Activated CD8-positive, alpha-beta memory T cell treated with anti-CD3 and anti-CD28 coated beads for 36 hours (primary cell): ENCODE results near the gene BUB1B. TPM values are rescaled to one million over a fixed set of nuclear protein-coding genes. Genes with fewer than 3 reads are reported as not detected.
"Not testable (repeated sequence)": the region's sequence is repeated elsewhere in the genome, so short reads cannot be mapped to it uniquely, and the experiment has no call there.

Experiments used
- CTCF ChIA-PET: fragments of 350-600 bp; sonication (Branson Sonifier 250); formaldehyde crosslinking; loops from one replicate; lab custom pipeline; 2021; ENCODE audit warnings: antibody characterized with exemption; lab: Charles Lee
- POLR2A ChIA-PET: fragments of 350-600 bp; sonication (Branson Sonifier 250); formaldehyde crosslinking; loops from one replicate; lab custom pipeline; 2021; ENCODE audit warnings: antibody characterized with exemption; lab: Charles Lee
- total RNA-seq, 2 experiments: library from RNA; stranded (reverse); gene quantifications; one replicate each; pipeline ENCODE4 v1.2.3, GENCODE V29; 2021

BUB1B gene
- total RNA-seq, 2 experiments from 2014 or later = 57.1 to 65.4 TPM

- ChIA-PET POLR2A (no interaction called here), CTCF (interaction anchor here (0.7 to 1.3 kb wide), 4 partner anchors 11 to 165 kb away, joined by 3 read pairs; no protein-coding TSS in a partner anchor)
These were observed 3.0 kb downstream of the BUB1B start for GRCh38 chr15:40163657-40164416.

GRCh38 chr15:40167374-40167773 is 6.5 kb downstream of the BUB1B start:
- CTCF ChIA-PET, POLR2A ChIA-PET: not testable (repeated sequence)

- ChIA-PET CTCF (interaction anchor here (1.4 kb wide), 1 partner anchor 12 kb away, joined by 3 read pairs; no protein-coding TSS in a partner anchor), POLR2A (no interaction called here)
These were observed 14.3 kb downstream of the BUB1B start for GRCh38 chr15:40175160-40175559.

DNA sequence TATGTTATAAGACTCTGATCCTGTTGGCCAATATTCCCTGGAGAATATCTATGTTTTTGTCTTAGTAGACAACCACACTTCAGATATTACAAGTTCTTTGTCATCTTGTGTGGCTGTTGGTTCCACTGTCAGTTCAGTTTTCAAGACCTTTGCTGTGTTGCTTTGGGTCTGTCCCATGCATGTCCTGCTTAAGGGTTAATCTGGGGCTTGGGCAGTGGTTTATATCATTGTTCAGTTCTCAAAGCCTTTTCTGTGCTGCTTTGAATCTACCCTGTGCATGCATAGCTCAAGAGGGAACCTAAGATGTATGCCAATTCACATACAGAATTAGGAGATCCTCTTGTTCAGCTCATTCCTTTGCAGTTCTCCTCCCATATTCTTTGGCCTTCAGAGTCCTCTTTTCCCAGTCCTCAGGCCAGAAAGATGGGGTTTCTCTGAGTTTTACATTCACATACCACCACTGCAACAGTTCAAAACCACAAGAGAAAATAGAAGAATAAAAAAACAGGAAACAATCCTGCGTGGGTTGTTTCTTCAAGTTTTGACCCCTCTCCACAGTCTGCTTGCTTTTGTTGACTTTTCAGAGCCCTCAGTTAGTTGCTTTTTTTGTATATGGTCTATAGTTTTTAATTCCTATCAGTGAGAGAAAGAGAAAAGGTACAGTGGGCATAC is 21.6 kb downstream of the BUB1B start:
- POLR2A ChIA-PET = no interaction called here

DNA sequence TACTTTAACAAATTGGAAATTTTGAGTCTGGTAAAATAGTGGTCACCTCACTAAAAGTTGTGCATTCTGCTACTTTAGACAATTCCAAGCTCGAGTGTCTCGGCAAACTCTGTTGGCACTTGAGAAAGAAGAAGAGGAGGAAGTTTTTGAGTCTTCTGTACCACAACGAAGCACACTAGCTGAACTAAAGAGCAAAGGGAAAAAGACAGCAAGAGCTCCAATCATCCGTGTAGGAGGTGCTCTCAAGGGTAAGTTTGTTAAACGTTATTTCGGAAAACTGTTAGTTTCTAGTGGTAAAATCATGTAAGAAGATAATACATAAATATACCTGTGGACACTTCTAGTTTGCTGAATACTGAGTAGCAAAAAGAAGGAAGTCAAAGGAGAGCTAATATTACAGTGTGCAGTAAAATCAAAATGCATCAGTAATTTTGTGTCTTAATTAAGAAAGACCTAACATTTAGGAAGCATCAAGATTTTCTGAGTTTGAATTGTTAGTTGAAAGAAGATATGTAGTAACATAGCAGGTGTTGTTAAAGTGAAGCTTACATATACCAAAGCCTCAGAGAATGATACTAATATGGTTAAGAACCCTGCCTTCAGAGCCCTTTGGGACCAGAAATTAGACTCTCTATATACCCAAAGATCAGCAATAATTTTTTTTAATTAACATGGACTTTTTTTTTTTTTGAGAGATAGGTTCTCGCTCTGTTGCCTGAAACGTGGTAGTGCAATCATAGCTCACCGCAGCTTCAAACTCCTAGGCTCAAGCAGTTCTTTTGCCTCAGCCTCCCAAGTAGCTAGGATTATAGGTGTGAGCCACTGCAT is 23.0 kb downstream of the BUB1B start:
- ChIA-PET CTCF (no interaction called here), POLR2A (interaction anchor here (0.7 kb wide), 2 partner anchors 8 to 257 kb away, joined by 4 to 5 read pairs; partner anchors contain the start of gene BAHD1)

More for the DNA sequence above, 21.6 kb downstream of the BUB1B start:
- CTCF ChIA-PET = interaction anchor here (1.2 to 1.7 kb wide), 2 partner anchors 92 to 97 kb away, joined by 3 to 4 read pairs; no protein-coding TSS in a partner anchor

DNA sequence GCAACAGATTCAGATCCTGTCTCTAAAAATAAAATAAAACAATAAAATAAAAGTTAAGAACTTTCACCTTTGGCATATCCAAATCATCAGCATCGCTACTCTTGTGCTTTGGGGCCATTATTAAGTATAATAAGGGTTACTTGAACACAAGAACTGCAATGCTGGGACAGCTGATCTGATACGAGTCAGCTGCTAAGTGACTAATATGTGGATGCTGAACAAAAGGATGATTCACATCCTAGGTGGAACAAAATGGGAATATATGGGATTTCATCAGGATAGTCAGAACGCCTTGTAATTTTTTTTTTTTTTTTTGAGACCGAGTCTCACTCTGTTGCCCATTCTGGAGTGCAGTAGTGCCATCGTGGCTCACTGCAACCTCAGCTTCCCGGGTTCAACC is 29.7 kb downstream of the BUB1B start:
- CTCF ChIA-PET = interaction anchor here (0.6 to 0.7 kb wide), 2 partner anchors 24 to 255 kb away, joined by 3 to 4 read pairs; no protein-coding TSS in a partner anchor

DNA sequence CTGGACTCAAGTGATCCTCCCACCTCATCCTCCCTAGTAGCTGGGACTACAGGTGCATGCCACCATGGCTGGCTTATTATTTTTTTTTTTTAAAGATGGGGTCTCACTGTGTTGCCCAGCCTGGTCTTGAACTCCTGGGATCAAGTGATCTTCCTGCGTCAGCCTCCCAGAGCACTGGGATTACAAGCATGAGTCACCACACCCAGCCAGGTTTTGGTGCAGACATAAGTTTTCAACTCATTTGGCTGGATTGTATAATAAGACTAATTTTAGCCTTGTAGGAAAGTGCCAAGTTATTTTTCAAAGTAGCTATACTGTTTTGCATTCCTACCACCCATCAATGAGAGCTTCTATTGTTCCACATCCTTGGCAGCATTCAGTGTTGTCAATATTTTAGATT is 32.1 kb downstream of the BUB1B start:
- POLR2A ChIA-PET = no interaction called here
- CTCF ChIA-PET = interaction anchor here (0.7 to 0.8 kb wide), 2 partner anchors 102 to 1650 kb away, joined by 3 to 8 read pairs; no protein-coding TSS in a partner anchor

More for the DNA sequence above, 29.7 kb downstream of the BUB1B start:
- POLR2A ChIA-PET = no interaction called here

DNA sequence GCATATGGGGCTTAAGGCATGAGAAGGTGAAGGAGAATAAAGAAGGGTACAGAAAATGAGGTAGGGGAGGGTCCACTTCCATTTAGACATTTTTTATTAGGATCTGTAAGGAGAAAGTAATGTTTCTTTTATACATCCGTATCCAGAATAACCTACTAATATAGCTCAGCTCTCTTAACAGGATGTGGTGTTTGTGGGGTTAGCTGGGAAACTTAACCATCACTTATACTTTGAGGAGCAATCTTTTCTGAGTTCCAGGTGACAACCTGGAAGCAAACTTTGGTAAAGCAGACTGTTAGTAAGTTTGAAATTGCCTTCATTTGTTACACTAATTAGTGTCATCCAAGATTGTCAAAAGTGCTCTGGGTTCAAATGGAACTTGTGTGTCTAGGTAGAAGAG is 36.6 kb downstream of the BUB1B start:
- ChIA-PET CTCF (interaction anchor here (1.0 to 1.2 kb wide), 2 partner anchors 34 to 91 kb away, joined by 3 read pairs; no protein-coding TSS in a partner anchor), POLR2A (interaction anchor here (0.8 kb wide), 1 partner anchor 35 kb away, joined by 3 read pairs; no protein-coding TSS in a partner anchor)

DNA sequence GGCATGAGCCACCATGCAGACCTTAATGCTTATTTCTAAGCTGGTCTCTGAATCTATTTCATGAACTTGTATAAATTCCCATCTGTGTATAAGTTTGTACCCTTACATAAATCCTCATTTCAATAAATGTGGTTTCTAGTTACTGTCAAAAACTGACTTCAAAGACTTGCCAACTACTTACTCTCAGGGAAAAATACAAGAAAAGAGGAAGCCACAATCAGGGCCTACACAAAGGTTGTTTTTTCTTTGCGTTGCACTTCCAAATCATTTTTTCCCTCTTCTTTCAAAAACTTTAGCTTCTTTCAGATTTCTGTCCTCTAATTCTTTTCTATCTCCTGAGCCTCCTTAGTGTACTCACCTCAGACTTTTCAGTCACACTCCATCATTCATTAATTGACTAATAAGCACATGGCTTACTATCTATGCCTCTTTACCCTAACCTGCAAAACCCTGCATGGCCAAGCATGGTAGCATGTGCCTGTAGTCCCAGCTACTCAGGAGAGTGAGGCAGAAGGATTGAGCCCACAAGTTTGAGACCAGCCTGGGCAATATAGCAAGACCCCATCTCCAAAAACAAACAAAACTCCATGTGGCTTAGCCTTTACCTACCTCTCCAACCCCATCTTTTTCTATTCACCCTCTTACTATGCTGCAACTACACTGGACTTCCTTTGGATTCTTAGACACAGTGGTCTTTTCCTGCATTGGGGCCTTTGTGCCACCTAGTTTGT is 37.7 kb downstream of the BUB1B start:
- POLR2A ChIA-PET = interaction anchor here (0.7 to 0.8 kb wide), 2 partner anchors 25 to 36 kb away, joined by 3 to 5 read pairs; no protein-coding TSS in a partner anchor
- CTCF ChIA-PET = interaction anchor here (1.0 to 1.7 kb wide), 3 partner anchors 19 to 92 kb away, joined by 3 to 5 read pairs (median 3); no protein-coding TSS in a partner anchor

DNA sequence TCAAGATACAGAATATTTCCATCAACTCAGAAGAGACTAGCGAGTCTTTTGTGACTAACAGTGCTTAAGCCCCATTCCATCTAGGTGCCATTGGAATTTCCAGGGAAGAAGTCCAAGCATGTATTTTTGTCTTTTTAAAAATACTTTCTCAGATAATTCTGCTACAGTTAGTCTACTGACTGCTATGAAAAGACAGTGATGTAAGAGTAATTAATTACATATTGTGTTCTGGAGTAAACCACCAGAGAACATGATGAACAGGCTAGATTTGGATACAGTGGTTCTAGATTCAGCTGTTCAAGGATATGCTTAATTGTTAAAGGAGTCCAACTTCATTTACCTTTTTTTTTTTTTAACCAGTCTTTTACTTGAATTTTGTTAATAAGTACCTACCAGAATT is 43.2 kb downstream of the BUB1B start:
- ChIA-PET POLR2A (interaction anchor here (0.6 kb wide), 1 partner anchor 163 kb away, joined by 4 read pairs; no protein-coding TSS in a partner anchor), CTCF (interaction anchor here (0.5 to 1.1 kb wide), 4 partner anchors 69 to 1656 kb away, joined by 3 to 5 read pairs (median 3); no protein-coding TSS in a partner anchor)

DNA sequence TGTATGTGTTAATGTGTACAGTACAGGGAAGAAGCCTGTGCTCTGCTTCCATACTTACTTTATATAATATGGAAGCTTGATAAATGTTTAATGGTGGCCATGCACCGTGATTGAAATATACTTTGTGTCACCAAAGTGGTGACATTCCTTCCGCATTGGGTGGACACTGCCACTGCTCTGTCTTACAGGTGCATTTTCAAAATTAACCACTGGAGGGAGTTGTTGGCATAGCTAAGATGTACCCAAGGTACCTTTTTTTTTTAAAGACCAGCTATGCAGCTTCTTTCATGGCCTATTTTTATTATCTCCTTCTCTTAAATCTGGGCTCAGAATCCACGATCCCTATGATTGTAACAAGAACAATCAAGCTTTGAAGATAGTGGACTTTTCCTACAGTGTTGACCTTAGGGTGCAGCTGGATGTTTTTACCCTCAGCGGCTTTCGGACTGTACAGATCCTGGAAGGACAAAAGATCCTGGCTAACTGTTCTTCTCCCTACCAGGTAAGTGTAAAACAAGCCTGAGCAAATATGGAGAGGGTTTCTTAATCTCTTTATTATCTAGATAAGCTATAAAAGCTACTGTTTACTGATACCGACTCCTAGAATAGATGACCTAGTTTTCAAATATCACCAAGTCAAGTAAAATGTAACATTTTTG is 56.4 kb downstream of the BUB1B start:
- POLR2A ChIA-PET = interaction anchor here (0.8 kb wide), 1 partner anchor 21 kb away, joined by 7 read pairs; no protein-coding TSS in a partner anchor
- CTCF ChIA-PET = interaction anchor here (0.6 to 2.5 kb wide), 20 partner anchors 8 to 438 kb away, joined by 3 to 53 read pairs (median 3); partner anchors contain the start of gene INAFM2

- ChIA-PET CTCF (interaction anchor here (0.6 to 1.5 kb wide), 3 partner anchors 34 to 197 kb away, joined by 3 to 7 read pairs (median 3); no protein-coding TSS in a partner anchor), POLR2A (no interaction called here)
These were observed 58.9 kb downstream of the BUB1B start for GRCh38 chr15:40219801-40220200.

- CTCF ChIA-PET = interaction anchor here (1.0 to 1.9 kb wide), 2 partner anchors 53 to 88 kb away, joined by 4 to 5 read pairs; no protein-coding TSS in a partner anchor
- POLR2A ChIA-PET = no interaction called here
These were observed 61.3 kb downstream of the BUB1B start for GRCh38 chr15:40222131-40222530.

GRCh38 chr15:40226736-40227135 is 65.9 kb downstream of the BUB1B start:
- POLR2A ChIA-PET = no interaction called here
- CTCF ChIA-PET = interaction anchor here (1.0 to 2.4 kb wide), 4 partner anchors 9 to 53 kb away, joined by 3 to 14 read pairs (median 8); no protein-coding TSS in a partner anchor

DNA sequence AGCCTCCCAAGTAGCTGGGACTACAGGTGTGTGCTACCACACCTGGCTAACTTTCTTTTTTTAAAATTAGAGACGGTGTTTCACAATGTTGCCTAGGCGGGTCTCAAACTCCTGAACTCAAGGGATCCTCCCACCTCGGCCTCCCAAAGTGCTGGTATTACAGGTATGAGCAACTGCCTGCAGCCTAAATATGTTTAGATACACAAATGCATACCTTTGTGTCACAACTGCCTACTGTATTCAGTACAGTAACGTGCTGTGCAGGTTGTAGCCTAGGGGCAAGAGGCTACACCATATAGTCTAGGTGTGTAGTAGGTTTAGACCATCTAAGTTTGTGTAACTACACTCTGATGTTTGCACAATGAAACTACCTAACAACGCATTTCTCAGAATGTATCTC is 68.4 kb downstream of the BUB1B start:
- CTCF ChIA-PET = interaction anchor here (1.3 kb wide), 1 partner anchor 12 kb away, joined by 3 read pairs; no protein-coding TSS in a partner anchor
- POLR2A ChIA-PET = no interaction called here

- CTCF ChIA-PET = interaction anchor here (1.3 kb wide), 1 partner anchor 12 kb away, joined by 3 read pairs; no protein-coding TSS in a partner anchor
- POLR2A ChIA-PET = interaction anchor here (0.5 kb wide), 1 partner anchor 65 kb away, joined by 8 read pairs; no protein-coding TSS in a partner anchor
These were observed 69.1 kb downstream of the BUB1B start for GRCh38 chr15:40229956-40230355.

DNA sequence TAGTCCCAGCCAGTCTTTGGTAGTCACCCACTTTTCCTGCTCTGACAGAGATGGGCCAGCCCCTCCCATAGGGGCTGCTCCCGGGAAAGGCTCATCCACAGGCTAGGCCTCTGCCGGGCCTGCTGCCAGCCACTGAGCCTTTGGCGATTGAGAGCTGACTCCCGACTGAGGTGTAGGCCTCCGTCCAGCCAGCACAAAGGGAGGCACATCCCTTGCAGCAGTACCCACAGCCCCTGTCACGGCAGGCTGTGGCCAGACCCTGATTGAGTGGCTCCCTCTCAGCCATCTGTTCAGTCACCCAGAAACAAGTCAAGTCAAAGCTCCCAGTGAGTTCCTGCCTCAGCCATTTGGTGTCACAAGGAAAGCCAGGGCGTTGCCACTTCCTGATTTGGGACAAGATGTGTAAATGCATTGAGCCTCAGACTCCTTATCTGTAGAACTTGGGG is 71.8 kb downstream of the BUB1B start:
- ChIA-PET POLR2A (no interaction called here), CTCF (interaction anchor here (1.1 kb wide), 1 partner anchor 15 kb away, joined by 3 read pairs; no protein-coding TSS in a partner anchor)
